HG03139 (cell line): ENCODE measurements around the gene SLC22A23.
"Not testable (repeated sequence)": the region's sequence is repeated elsewhere in the genome, so short reads cannot be mapped to it uniquely, and the experiment has no call there.

Experiments
- ATAC-seq: cut with Tn5 transposase; IDR thresholded peaks from one replicate; pipeline ENCODE4 v1.9.1; 2021; ENCODE audit not compliant: unreplicated experiment

Gene SLC22A23

GRCh38 chr6:3251462-3252314, 205.2 kb downstream of the SLC22A23 start:
- no peak for ATAC-seq

DNA sequence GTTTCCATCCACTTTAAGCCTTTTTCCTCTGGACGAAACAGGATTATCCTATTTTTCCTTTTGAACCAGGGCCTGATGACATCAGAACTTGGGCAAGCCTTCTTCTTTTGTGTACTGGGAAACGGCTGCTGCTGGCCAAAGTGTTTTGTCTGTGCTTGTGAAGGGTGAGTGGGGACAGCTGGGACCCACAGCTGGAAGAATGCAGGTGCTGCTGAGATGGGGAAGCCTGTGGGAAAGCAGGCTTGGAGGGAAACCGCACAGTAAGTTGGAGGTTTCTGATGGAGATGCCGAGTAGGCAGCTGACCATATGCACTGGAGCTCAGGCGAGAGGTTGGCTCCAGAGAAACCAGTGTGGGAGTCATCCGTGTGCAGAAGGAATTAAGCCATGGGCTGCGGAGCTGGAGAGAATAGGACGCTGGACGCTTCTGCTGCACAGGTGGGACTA, 206.6 kb downstream of the SLC22A23 start:
- ATAC-seq = no peak

GRCh38 chr6:3249821-3250220, 207.0 kb downstream of the SLC22A23 start:
- no peak for ATAC-seq

DNA sequence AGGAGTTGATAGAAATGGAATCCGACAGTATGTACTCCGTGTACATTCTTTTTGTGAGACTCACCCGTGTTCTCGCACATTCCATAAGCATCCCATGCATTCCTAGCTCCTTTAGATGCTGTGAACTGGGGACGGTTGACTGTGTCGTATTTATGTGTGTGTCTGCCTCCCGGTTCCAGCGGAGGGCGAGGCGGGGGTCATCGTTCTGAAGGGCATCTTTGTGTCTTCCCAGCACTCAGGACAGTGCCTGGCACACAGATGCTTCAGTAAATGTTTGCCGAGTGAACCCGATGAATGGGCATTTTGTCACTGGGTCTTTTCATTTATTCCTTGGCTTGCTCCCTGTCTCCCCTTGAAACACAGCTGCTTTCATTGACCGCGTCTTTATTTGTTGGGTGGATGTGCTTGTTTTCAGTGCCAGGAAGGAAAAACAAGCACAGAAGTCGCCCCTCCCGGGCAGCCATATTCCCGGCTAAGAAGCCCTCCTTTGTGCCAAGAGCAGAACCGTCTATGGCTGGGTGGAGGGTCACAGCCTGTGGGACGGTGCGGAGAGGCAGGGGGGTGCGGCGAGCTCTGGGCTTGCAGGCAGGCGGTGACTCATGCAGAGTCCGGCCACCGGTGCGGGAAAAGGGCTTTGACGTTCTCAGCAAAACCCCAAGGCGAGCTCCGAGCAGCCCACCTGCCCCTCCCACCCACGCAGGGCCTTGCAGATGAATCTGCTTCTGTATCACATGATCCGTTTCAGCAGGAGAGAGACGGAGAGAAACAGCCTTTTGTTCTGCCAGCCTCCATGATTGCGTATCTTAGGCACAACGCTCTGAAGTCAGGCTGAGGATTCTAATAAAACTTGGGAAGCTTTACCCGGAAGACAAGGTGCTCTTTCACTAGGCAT, 209.3 kb downstream of the SLC22A23 start:
- no peak for ATAC-seq

DNA sequence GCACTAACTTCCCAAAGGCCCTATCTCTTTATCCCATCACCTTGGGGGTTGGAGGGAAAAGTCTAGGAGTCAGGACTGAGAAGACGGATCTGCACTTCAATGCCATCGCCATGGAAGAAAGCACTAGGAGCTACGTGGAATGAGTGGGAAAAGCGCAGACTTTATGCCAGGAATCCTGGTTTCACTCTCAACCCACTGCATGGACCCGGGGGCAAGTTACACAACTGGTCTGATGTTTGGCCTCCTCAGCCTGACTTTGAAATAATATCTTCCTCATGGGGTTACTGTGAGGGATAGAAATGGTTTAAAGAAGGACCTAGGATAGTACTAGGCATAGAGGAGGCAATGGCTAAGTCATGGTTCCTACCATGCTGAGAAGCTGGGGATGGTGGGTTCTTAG, 211.6 kb downstream of the SLC22A23 start:
- no peak for ATAC-seq

- ATAC-seq = not testable (repeated sequence)
Measured at GRCh38 chr6:3244832-3245161, 212.1 kb downstream of the SLC22A23 start.

DNA sequence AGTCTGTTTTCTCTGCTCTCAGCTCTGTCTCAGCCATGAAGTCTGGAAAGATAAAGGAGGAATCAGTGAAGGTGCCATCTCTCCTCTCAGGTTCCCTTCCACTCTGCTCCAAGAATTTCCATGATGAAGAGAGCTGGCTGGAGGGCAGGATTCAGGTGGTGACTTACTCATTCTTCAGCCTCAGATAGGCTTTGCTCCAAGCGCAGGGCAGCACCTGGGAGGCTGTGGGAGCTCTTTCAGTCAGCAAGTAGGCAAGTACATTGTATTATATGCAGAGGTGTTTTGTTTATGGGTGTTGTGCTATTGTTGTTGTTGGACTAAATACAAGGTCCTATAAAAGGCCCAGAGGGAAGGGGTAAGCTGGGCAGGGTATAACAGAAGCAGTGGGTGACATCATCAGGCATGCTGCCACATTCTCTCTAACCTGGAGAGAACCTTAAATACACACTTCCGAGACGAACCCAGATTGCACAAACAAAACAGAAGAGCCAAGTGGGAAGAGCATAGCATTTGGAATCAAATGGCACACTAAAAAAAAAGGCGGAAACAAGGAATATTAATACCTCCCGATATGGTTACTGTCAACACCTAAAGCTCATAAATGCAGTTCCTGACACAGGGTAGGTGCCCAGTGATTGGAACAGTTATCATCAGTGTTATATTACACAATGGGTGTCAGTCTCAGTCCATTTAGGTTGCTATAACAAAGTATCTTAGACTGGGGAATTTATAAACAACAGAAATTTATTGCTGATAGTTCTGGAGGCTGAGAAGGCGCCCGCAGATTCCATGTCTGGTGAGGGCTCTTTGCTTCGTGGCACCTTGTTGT, 212.6 kb downstream of the SLC22A23 start:
- ATAC-seq = no peak

GRCh38 chr6:3242768-3243167, 214.1 kb downstream of the SLC22A23 start:
- ATAC-seq = no peak

- ATAC-seq = not testable (repeated sequence)
Measured at GRCh38 chr6:3241745-3242144, 215.1 kb downstream of the SLC22A23 start.

DNA sequence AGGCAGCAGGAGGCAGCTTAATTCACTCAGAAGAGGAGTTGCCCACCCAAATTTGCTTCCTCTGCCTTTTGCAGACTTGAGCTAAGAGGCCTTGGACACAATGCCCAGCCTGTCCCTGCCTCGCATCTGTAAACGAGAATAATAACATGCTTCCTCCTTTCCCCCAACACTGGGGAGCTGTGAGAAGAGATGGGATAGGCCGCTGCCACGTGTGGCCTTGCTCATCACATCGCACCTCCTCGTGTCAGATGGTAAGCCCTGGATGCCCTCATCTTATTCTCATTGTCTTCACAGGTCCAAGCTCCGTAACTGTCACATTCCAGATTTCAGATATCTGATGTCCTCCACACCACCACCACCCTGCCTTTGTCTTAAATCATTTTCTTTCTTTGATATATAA, 216.3 kb downstream of the SLC22A23 start:
- ATAC-seq = no peak

GRCh38 chr6:3239110-3239830, 217.6 kb downstream of the SLC22A23 start:
- ATAC-seq = no peak

DNA sequence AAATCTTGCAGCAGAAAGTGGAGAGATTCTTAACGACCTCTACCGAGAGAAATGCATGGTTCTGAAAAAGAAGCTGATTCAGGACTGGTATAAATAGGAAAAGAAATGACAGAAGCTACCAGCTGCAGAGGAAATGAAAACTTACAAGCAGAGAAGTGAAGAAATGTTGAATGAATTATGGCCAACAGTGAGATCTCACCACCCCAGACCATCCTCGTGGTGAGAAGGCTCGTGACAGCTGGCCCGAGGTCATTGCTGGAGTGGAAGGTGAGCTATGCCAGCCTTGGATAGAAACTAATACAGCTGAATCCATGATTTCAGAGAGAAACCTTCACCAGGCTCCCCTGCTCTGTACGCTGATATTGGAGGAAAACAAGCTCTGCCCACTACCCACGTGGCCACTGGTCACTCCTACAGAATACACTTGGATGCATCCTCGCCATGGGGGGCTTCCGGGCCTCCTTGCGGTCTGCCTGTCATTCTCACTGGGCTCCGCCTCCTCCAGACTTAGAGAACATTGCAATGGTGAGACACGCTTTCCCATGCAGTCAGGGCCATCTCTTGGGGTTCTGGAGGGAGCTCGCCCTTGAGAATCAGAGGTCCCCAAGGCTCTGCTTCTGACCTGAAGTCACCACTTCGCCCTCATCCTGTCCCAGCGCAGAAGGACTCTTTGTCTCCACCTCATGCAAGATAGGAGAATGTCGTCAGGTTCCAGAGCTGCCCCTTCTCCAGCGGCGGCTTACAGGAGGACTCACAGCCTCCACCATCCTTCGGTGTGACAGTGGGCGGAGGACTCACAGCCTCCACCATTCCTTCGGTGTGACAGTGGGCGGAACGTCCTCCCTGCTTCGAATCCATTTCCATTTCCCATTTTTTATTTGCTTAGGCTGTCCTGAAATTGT, 218.8 kb downstream of the SLC22A23 start:
- ATAC-seq = no peak

DNA sequence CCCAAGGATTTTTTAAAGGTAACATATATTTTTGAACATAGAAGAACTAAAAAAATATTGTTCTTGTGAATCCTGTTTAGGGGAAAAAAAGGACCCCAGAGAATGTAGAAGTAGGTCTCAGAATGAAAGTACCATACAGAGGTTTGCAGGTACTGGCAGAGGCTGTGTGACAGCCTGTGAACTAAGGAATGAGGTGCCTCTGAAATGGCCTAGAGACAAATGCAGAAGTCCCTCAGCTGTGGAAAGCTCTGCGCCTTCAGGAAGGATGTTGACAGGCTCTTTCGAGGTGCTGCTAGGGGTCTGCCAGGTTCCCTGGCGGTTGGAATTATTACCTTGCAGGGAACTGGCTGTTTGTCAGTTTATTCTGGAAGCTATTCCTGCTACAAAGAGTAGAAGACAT, 220.8 kb downstream of the SLC22A23 start:
- no peak for ATAC-seq

DNA sequence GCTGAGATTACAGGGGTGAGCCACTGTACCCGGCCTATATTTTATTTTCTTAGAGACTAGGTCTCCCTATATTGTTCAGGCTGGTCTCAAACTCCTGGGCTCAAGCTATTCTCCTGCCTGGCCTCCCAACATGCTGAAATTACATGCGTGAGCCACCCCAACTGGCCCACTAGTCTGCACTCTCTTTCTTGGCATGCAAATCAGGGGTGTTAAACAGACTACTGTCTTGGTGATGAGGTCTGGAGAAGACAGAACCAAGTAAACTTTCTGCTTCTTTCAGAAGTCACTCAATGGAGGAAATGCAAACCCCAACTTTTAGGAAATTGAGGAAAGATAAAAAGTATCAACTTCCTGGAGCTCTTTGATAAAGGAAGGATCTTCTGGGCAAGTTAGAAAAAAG, 221.4 kb downstream of the SLC22A23 start:
- no peak for ATAC-seq

DNA sequence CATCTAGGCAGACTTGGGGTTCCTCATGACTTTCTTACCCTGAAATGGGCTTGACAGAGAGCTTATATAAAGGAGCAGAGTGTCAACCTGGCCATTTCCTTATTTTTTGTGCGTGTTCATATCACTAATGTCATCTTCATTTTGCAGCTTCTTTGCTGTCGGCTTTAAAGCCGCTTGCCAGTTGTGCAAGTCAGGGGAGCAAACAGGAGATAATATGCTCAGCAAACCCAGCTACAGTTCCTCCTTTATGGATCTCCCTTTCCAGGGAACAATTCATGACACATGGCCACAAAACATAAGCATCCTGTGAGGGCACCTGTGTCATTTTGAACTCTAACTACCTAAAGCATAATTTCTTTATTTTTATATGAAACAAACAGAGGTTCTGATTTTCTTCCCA, 222.9 kb downstream of the SLC22A23 start:
- no peak for ATAC-seq

DNA sequence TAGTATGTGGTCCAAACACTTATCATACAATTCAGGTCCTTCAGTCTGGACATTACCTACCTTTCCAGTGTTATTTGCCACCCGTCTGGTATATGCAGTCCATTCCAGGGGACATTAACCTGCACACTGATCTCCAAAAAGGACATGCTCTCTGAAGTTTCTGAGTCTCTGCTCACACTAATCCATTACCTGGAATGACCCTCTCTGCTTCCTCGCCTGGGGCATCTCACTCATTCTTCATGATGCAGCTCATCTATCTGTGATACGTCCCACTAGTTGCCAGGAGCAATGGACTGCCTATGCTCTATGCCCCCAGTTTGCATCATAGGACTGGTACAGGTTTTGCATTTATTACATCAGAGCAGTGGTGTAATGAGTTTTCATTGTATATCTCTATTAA, 223.5 kb downstream of the SLC22A23 start:
- ATAC-seq = no peak

DNA sequence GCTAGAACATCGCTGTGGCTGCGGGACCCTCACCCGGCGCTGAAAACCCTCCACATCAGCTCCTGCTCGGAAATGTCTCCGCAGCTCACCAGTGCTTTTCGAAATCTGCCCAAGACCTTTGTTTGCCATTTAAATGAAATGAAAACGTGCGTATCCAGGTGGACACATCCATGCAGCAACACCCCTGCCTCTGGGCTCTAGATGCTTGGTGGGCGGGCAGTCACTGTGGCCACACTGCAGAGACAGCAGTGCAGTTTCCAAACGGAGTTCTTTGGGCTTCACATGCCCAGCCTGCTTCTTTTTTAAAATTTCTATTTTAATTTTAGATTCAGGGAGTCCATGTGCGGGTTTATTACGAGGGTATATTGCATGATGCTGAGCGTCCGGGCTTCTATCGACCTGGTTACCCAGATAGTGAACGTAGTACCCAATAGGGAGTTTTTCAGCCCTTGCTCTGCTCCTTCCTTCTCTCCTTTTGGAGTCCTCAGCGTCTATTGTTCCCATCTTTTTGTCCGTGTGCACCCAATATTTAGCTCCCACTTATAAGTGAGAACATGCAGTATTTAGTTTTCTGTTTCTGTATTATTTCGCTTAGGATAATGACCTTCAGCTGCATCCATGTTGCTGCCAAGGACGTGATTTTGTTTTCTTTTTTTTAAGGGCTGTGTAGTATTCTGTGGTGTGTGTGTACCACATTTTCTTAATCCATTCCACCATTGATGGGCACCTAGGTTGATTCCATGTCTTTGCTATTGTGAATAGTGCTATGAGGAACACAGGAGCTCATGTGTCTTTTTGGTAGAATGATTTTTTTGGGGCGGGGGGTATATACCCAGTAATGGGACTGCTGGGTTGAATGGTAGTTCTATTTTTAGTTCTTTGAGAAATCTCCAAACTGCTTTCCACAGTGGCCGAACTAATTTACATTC, 224.6 kb downstream of the SLC22A23 start:
- ATAC-seq = no peak

- ATAC-seq = no peak
Measured at GRCh38 chr6:3231247-3232016, 225.4 kb downstream of the SLC22A23 start.
